Measurements from ENCODE around the gene SLC39A5. TPM values are rescaled to one million over a fixed set of nuclear protein-coding genes. Genes with fewer than 3 reads are reported as not detected.
A peak's percentile ranks its signal among the peaks of the same experiment; 100 is the strongest.
"Not testable (repeated sequence)": the region's sequence is repeated elsewhere in the genome, so short reads cannot be mapped to it uniquely, and the experiment has no call there.

Gene SLC39A5
- polyA plus RNA-seq (ENCODE audit: insufficient read length in 4 of 4) = 10 to 100 TPM; 46.7 to 76.7 (median 52.3) TPM

DNA sequence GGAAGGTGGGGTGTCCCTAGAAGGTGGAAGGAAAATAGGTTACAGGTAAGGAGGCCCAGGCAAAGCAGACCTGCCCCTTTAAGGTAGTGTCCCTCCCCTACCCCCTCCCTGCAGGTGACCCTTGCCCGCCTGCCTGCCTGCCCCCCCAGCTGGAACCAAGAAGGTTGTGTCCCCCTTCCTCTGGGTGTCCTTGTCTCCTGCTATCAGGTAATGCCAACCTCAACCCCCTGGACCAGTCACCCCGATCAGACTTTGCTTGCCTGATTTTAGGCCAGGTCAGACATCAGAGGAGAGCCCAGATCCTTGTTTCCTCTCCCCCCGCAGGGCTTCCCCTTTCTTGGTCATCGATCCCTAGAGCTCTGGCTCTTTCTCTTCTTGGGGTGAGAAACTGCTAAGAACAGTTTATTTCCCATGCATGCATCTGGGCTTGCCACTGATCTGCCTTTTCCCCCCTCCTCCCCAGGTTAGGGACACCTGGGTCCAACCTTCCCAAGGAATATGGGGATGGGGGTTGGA is at the start of gene SLC39A5:
TSS of gene SLC39A5 (plus strand) at position 136 of the 516 bp plus-strand sequence. CDS start 1,224 bp downstream, outside the sequence.
- no peak for DNase-seq (ENCODE audit: low read depth in 4 of 4, low spot score in 3 of 4)

- no peak for DNase-seq (ENCODE audit: low read depth in 4 of 4, low spot score in 3 of 4)
Observed at GRCh38 chr12:56186957-56187356, 42.9 kb upstream of the SLC39A5 start.

GRCh38 chr12:56188131-56188777 is 41.6 kb upstream of the SLC39A5 start:
- no peak for DNase-seq (ENCODE audit: low read depth in 4 of 4, low spot score in 3 of 4)

- DNase-seq (ENCODE audit: low read depth in 4 of 4, low spot score in 3 of 4) = no peak
Observed at GRCh38 chr12:56188778-56189098, 41.1 kb upstream of the SLC39A5 start.

DNA sequence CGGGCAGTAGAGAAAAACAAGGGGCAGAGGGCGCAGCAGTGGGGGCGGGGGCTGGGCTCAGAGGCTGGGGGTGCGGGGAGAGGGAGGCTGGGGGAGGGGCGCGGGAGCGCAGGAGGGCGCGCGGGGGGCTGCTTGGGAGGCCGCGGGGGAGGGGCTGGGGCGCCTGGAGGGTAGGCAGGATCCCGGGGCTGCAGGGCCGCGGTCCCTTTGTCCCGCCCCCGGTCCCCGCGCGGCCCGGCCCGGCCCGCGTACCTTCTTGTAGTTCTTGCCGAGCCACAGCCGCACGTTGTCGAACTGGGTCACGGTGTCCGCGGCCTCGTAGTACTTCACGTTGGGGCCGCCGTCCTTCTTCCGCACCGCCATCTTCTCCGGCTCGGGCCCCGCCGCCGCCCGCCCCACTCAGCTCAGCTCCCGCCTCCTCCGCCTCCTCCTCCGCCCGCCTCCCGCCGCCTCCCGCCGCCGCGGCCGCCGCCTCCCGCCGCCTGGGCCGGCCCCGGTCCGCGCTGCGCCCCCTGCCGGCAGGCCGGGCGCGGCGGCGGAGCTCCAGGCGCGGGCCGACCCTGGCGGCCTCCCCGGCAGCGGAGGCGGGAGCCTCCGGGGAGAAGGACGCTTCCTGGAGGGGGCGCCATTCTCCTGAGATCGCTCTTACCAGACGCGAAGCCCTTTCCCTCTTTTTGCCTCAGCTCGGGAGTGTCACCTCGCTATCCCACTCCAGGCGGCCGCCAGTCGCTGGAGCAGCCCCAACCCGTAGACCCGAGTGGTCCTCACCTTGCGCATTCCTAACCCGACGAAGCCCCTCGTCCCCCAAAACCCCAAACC is 40.5 kb upstream of the SLC39A5 start, which contains the start of gene SMARCC2:
TSS of gene SMARCC2 (minus strand) at position 385 of the 819 bp plus-strand sequence. CDS start at position 363, 22 bp downstream.
- DNase-seq (ENCODE audit: low read depth in 4 of 4, low spot score in 3 of 4) = peak; percentile 76 to 82 (median 80)

DNA sequence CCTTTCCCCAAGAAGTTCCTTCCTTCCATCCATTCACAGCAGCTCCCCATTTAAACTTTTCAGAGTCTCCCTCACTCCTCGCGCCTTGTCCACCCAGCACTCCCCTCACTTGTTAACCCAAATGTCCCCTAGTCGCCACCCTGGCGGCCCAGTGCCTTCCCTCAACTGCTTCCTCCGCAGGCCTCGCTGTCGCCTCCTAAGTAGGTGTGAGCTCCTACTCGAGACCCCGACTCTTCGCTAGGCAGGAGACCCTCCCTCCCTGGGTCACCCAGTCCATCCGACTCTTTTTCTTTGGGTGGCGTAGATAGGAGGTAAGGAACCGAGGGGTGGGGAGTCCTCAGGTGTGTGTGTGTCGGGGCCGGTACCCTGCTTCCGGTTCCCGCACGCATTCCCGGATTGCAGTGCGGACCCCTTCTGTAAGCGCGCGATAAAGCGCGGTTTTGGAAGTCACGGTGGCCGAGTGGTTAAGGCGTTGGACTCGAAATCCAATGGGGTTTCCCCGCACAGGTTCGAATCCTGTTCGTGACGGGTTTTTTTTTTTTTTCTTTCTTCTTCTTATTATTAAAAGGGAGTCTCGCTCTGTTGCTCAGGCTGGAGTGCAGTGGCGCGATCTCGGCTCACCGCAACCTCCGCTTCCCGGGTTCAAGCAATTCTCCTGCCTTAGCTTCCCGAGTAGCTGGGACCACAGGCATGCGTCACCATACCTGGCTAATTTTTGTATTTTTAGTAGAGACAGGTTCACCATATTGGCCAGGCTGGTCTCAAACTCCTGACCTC is 39.7 kb upstream of the SLC39A5 start:
- DNase-seq (ENCODE audit: low read depth in 4 of 4, low spot score in 3 of 4) = peak; percentile 86 to 90 (median 88)

- no peak for DNase-seq (ENCODE audit: low read depth in 4 of 4, low spot score in 3 of 4)
Observed at GRCh38 chr12:56190695-56191155, 39.1 kb upstream of the SLC39A5 start.

GRCh38 chr12:56192582-56192981 is 37.3 kb upstream of the SLC39A5 start:
- DNase-seq (ENCODE audit: low read depth in 4 of 4, low spot score in 3 of 4) = no peak

DNA sequence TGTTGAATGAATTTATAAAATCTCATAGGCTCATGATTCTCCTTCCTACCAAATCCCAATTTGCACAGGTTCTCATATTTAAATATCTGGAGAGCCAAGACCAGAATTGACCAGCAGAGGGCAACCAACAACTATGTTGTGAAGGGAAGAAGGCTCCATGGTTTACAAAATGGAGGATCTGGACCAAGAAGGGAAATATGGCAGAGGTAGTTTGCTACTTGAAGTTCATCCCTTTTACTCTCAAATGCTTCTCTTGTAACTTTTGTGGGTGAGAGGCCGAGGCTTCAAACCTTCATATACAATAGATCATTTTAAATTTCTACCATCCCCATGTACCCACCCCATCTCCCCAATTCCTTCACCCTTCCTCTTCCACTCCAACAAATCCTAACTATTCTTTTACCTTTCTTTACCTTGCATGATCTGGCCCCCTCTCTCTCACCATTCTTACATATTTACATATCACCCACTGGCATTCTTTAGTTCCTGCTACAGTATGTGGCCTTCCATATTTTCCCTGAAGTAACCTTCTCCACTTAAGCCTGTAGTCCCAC is 36.7 kb upstream of the SLC39A5 start:
- DNase-seq (ENCODE audit: low read depth in 4 of 4, low spot score in 3 of 4) = peak; percentile 69 to 81 (median 76)

- DNase-seq (ENCODE audit: low read depth in 4 of 4, low spot score in 3 of 4) = not testable (repeated sequence)
Observed at GRCh38 chr12:56196818-56197550, 32.9 kb upstream of the SLC39A5 start.

GRCh38 chr12:56197921-56198635 is 31.8 kb upstream of the SLC39A5 start:
- no peak for DNase-seq (ENCODE audit: low read depth in 4 of 4, low spot score in 3 of 4)

- DNase-seq (ENCODE audit: low read depth in 4 of 4, low spot score in 3 of 4) = no peak
Observed at GRCh38 chr12:56198836-56199235, 31.0 kb upstream of the SLC39A5 start.

- DNase-seq (ENCODE audit: low read depth in 4 of 4, low spot score in 3 of 4) = no peak
Observed at GRCh38 chr12:56202366-56202765, 27.5 kb upstream of the SLC39A5 start.

- no peak for DNase-seq (ENCODE audit: low read depth in 4 of 4, low spot score in 3 of 4)
Observed at GRCh38 chr12:56202838-56203237, 27.0 kb upstream of the SLC39A5 start.

- DNase-seq (ENCODE audit: low read depth in 4 of 4, low spot score in 3 of 4) = no peak
Observed at GRCh38 chr12:56204275-56204674, 25.6 kb upstream of the SLC39A5 start.

GRCh38 chr12:56205445-56205844 is 24.4 kb upstream of the SLC39A5 start:
- no peak for DNase-seq (ENCODE audit: low read depth in 4 of 4, low spot score in 3 of 4)

DNA sequence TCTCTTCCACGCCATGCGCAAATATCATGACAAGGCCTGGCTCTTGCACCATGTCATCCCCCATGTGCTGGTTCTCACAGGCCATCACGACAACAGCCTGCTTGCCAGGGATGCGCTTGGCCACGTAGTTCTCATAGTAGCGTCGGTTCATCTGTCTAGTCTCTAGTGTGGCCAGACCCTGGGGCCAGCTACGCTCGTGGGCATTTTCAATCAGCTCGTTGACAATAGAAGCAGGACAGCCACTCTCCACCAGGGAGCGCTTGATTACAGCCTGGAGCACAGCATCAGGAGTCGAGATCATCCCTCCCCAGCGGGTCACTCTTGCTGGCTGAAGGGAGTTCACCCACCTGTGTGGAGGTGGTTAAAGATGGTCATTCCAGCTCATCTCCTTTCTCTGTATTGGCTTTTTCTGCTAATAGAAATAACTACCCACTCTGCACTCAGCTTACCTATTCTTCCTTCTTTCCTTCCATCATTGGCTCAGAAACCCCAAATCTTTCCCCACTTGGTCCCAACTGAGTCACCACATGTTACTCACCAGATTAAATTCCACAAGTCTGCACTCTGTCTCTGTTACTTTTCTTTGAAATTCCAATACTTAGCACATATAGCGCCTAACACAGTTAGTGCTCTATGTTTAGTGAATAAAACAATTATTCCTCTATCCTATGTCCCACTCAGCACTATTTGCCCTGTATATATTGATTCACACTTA is 23.2 kb upstream of the SLC39A5 start:
- no peak for DNase-seq (ENCODE audit: low read depth in 4 of 4, low spot score in 3 of 4)

DNA sequence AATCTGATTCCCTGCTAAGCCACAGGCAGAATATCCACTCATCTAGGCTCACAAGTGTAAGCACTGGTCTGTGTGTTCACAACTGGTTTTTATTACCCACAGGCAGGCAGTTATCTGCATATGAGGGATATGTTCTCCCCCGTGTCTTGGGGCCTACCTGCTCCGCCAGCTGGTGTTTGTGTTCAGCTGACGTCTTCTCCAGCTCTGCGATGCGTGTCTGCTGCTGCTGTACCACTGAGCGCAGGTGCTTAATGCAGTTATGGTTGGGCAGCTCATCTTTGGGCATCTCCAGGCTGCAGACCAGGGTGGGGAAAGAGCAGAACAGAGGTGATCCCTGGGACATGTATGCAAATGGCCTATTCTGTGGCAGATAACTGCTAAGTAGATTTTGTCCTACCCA is 21.8 kb upstream of the SLC39A5 start:
- DNase-seq (ENCODE audit: low read depth in 4 of 4, low spot score in 3 of 4) = no peak

Measured in right renal pelvis (tissue), 4 donors.